HG02870 (cell line): ENCODE data around the gene ENHO.
A peak's percentile ranks its signal among the peaks of the same experiment; 100 is the strongest.

ENCODE experiments used
- ATAC-seq: cut with Tn5 transposase; IDR thresholded peaks from one replicate; pipeline ENCODE4 v1.9.1; 2021; ENCODE audit warnings: mild to moderate bottlenecking, moderate library complexity; ENCODE audit not compliant: unreplicated experiment

The ENHO gene

DNA sequence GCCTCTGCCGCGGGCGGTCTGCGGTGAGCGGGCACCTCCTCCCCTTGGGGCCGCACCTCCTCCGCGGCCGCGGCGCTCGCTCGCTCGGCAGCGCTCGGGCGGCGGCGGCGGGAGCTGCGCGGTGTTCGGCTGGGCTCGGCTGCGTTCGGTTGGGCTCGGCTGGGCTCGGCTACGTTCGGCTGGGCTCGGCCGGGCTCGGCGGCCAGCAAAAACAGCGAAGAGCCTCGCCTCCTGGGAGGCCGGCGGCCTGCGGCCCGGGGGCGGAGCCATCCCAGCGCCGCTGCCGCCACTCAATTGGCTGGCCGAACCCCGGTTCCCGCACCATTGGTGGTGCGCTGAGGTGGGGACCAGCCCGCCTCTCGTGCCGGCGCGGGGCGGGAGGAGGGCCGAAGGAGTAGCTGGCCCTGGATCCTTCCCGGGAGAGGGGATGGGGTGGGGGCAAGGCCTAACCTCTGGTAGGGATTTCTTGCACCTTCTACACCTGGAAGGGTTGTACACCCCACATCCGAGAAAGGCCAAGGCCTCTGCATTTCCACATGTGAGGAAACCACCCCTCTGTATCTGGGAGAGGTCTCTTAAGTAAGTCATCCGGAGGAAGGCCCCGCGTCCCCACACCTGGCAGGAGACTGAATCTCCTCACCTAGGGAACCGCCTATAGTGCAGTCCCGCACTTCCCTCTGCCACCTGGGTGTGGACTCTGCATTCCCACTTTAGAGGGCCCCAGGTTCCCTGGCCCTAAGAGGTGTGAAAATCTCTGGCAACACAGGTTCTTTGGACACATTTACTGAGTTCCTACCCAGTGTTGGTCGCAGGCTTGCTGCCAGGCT, at the start of gene ENHO:
TSS of gene ENHO (minus strand) at position 20 of the 827 bp plus-strand sequence. CDS start 1,295 bp downstream, outside the sequence.
- peak; percentile 87 for ATAC-seq

DNA sequence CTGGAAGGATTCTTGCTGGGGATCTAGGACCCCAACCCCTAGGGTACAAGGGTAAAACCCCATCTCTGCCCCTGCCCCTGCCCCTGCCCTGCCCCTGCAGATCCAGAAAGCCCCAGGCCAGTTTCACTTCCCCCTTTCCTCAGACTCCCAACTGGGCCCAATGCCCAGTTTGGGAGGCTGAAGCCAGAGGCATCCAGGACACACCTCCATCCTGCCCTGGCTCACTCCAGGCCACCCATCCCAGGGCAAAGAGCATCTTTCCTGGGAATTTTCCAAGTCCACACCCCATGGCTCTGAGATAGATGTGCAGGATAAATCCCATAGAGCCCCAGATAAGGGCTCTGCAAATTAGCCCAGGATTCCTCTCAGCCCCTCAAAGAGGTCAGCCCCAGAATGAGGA, 49.3 kb upstream of the ENHO start:
- ATAC-seq: no peak

DNA sequence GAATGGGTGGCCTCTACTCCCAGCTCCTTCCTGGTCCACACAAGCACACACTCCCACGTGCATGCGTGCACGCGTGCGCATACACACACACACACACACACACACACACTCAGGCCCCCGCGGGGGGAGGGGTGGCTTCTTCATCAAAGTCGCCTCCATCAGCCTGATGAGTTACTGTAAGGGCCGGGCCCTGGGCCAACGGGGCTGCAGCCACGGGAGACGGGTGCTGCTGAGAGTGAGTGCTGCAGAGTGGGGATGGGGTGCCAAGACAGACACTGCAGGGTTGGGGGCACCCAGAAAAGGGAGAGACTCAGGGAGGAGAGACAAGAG, 48.7 kb upstream of the ENHO start:
- ATAC-seq: no peak

DNA sequence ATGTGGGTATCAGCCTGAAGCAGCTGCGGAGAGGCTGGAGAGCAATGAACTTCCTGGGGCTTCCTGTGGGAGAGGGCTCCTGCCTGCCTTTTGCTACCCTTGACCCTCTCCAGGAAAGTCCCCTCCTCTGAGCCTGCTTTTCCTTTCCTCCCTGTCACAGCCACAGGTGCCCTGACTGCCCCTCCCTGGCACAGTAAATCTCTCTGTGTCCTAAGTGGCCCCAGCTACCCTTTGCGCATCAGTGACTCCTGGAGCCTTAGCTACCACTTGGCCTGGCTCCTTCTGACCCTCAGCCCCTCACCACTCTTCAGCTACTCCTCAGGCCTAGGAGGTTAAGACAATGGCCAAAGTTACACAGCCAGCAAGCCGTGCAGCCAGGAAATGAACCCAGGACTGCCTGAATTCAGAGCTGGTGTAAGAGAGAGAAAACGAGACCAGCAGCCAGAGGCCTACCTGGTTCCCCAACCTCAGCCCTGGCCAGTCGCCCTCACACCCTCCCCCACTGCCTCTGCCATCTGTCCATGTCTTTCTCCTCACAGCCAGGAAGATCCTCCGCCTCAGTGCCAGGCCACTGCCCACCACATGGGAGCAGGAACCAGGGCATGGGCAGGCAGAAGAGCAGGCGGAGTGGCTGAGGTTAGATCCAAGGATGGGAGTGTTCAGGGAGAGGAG, 48.2 kb upstream of the ENHO start:
- no peak for ATAC-seq

DNA sequence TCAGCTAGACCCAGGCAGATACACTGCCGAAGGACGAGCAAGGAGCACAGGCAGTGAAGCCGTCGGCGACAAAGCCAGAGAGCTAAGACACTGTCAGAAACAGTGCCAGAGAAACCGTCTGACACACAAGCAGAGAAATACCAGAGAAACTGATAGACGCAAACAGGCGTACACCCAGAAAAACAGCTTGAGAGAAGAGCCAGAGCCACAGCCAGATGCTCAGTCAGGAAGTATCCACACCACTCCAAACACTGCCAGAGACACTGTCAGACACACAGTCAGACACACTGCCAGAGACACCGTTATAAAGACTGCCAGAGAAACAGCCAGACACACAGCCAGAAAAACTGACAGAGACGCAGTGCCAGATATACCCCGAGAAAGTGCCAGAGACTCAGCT, 47.6 kb upstream of the ENHO start:
- no peak for ATAC-seq

DNA sequence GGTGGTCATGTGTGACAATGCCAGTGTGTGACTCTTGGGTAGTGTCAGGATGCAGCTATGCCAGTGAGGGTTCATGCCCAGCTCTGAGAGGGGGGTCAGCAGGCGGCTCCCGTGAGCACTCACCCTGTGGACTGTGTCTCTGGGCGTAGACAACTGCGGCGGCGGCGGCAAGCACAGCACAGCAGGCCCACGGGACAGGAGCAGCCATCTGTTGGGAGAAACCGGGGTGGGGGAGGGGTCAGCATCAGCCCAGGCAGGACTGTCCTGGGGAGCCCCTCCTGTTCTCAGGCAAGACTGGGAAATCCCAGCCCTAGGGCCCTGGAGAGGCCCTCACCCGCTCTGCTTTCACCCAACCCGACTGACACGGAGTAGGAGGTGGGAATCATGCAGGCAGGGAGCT, 46.0 kb upstream of the ENHO start:
- ATAC-seq: no peak

DNA sequence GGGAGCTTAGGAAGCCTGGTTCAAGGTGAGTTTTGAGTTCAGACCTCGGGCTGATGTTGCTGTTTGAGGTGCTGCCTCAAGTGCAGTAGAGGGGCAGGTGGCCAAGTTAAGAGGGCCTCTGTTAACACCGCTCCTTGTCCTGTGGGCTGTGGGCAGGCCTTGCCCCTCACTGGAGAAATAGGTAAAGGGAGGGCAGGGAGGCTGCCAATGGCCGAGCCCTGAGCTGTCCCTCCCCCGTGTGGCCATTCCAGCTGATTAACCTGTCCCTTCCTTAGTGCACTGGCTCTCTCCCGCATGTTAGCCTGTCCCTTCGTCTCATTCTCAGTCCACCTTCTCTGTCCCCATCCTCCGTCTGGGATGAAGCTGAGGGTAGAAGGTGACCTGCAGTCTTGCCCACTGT, 45.3 kb upstream of the ENHO start:
- no peak for ATAC-seq

DNA sequence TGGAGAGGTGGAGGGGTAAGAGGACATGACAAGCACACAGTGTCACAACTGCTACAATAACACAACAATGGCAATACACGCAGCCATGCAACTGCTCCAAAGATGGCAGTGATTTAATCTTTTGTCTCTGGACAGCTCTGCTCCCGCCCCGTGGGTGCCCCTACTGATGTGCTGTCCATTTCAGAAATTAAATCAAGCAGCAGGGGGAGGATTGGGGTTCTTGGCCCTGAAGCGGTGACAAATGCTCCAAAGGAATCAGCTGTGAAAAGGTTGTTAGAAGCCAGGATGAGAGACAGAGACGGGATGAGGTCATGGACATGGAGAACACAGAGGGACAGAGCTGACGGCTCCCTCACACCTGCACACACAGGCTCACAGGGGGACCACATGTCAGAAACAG, 44.2 kb upstream of the ENHO start:
- ATAC-seq: no peak

DNA sequence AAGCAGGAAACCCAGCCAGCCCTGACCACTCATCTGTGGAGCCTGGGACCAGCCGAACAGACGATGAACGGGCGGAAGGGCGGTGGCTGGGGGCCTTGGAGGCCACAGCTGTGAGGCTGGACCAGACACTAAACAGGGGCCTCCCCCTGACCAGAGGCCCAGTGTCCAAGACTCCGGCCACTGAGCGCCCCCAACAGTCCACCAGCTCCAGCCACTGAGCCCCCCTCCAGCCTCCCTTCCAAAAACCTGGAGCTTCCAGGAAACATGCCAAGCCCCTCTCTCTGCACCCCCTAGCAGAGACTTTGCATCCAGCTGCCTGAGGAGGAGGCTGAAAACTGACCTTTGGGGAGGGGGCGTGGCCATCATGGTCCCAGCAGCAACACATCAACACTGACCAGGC, 43.5 kb upstream of the ENHO start:
- no peak for ATAC-seq

DNA sequence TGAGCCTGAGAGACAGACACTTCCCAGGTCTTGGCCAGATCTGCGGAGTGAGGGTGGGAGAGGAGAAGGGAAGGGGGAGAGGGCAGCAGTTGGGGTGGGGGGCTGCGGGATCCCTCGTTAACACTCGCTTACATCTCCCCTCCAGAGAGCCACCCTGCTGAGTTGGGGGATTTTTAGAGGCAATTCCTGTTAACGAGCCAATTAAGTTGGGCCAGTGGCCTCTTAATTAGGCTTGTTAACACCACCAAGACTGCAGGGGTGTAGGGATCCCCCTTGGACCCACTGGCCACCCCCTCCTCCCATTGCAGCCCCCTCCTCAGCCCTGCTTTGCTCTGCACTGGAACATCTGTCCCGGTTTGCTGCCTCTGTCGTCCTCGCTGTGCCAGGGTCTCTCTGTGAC, 43.1 kb upstream of the ENHO start:
- no peak for ATAC-seq

DNA sequence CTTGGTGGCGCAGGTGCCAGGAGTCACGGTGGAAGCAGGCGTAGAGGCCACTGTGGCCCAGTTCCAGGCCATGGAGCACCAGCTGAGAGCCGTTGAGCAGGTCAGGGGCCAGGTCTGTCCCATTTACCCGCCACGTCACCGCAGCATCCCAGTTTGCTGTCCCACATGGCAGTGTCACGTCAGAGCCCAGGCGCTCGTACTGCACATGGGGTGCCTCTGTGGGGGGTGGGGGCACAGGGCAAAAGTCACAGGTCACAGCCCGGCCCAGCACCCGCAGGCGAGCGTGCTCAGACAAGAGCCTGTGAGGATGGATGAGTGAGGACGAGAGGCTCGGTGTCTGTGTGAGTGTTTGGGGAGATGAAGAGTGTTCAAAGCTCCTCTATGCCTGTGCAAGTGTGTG, 41.8 kb upstream of the ENHO start:
- no peak for ATAC-seq

DNA sequence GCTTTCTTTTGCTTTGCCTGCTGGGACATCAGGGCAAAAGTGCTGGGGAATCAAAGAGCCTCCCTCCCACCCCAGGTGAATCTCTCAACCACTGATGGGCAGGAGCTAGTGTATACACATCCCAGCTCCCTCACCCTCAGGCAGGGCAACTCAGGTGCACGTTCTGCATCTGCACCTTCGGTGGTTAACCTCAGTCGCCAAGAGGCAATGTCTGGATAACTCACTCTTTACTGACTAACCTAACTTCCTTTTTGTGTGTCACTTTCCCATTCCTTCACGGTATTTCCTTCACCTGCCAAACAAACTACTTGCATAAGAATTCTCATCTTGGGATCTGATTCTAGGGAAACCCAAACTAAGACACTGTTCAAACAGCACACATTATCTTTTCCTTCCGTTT, 40.5 kb upstream of the ENHO start:
- no peak for ATAC-seq

DNA sequence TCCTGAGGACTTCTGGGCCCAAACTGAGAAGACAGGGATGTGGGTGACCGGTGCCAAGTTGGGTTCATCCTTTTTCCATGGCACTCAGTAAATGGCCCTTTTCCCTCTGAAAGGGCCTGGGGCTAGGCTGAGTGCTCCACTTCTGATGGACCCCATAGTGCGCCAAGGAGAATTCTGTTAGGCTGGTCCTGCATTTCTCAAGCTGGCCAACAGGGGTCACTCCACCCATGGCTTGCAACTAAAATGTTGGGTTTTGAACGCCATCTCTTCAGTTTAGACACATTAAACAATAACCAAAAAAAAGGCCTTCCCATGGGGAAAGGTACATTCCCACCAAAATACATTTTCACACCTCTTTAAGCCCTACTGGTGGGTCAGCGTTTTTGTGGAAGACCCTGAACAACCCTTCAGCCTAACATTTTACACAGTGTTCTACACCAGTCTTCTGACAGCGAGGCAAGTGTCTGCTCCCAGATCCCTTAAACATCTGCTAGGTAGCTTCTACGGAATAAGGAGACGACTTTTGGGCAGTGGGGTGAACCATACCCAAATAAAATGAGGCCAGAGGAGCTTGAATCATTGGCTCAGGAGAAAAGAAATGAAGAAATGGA, 39.5 kb upstream of the ENHO start:
- no peak for ATAC-seq

DNA sequence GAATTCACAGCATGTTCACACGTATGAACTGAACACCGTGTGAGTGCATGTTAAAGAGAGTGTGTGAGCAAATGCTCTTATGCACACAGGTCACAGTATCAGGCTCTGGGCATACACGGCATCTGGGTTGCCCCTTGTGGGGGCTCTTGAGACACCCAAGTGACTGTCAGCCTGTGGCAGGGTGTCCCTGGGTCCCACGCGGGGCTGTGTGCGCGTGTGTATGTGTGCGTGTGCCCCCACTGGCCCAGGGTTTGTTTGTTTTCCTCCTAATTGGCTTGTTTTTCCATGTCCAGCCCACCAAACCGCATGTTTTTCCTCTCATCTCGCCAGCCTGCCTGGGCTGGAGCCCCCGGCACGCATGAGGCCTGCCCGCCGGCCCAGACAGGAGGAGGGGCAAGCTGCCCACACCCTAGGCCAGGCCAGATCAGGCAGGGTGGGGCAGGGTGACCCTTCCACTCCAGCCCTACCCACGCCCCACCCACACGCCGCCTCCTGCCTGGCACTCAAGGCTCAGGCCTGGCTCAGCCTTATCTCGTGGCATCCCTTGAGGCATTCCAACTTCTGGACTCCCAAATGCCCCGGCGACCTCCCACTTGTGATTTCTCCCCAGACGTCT, 37.9 kb upstream of the ENHO start:
- no peak for ATAC-seq

DNA sequence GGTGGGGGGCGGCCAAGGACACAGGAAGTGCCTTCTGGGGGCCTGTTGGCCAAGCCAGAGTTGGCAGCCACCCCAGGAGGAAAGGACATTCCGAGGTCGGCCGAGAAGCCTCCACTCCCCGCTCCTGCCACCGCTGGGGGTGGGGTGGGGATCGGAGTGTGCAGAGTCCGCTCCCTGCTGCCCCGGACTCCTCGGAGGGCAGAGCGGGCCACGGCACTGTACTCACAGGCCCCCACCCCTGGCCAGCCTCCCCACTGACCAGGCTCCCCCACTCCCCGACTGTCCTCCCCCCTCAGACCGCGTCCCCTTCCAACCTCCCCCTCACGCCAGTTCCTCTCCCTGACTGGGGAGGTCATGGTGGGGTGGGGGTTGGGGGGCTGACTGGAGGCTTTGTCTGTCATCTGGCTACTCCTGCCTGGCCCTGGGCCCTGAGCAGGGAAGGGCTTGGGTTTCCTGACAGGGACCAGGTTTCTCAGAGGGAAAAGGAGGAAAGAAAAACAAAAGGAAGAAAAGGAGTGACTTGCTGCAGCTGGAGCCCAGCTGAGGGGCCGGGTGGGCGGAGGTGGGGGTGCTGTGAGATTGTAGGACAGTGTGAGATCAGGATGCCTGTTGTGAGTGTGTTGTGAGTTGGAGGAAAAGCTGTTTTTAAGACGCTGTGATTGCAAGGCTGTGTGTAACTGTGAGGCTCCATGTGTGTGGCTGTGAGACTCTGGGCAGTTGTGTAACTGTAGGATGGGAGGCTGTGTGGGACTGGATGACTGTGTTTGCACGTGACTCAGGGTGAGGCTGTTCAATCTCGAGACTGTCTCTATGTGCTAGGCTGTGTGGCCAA, 37.0 kb upstream of the ENHO start:
- ATAC-seq: no peak

DNA sequence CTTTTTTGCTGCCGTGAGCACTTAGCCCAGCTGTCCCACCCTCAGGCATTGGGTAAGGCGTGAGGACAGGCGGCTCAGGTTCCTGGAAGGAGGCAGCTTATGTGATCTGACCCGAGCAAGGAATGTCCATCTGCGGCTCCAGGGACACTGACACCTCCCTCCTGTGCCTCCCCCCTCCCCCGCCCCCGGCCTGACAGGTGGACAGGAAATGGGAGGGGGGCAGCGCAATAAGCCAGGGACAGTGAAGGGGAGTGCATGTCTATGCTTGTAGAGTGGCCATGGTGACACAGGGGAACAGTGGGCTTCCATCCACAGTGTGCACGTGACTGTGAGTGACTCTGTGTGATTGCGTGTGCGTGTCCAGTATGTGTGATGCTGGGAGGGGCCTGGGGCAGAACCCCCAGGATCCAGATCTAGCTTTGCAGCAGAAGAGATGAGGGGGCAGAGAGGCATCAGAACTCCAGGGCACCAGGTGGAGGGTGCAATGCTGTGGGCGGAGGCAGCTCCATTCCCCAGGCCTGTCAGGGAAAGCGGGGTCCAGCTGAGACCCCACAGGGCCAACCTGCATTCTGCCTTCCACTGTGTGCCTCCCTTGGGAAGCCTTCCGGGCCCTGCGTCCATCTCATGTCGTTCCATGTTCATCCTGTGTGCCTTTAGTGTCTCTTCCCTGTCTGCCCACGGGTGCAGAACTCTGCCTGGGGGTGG, 36.3 kb upstream of the ENHO start:
- ATAC-seq: no peak

DNA sequence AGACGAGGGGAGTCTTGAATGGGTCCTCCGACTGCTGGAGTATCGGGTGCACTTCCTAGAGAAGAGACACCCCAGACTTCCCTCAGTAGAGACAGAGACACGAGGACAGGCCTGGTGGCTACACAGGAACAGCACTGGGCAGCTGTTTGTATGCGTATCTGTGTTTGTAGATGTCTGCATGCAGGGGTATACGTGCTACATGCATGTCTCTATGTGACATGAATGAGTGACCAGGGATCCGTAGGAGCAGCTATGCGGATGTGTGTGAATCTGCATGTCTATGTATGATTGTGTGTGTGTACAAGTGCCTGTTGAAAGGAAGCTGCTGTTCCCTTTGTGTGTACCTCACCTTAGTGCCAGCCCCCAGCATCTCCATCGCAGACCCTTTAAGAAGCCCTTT, 35.6 kb upstream of the ENHO start:
- no peak for ATAC-seq

DNA sequence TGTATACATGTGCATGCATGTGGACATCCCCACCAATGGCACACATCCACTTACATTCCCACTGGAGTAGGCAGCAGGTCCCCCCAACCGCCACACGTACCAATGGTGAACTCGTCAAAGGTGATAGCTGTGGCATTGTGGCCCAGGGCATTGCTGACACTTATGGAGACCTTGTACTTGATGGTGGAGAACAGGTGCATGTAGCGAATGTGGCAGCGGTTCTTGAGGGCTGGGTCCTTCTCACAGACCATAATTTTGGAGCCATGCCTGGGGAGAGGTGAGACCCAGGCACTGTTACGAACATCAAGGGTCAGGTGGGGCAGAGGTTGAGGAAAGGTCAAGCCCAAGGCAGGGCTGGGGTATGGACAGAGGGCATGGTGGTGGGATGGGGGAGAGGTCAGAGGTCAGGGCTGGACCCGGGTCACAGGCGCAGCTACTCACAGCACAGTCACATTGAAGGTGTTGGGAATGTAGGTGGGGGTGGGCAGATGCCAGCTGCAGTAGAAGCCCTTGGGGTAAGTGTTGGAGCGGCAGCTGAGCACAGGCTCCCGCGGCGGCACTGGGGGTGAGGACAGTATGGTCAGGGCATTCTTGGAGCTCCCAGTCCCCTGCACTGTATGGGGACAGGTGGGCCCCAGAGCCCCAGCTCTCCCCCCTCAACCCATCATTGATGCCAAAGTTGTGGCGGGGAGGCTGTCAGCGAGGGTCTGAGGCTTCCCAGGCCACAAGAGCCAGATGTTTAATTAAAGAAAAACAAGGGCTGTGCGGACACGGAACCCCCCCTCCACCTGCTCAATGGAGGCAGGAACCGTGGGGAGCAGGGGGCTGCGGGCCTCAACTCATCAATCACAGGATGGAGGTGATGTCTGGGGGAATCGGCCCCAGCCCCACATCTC, 34.9 kb upstream of the ENHO start:
- ATAC-seq: no peak

DNA sequence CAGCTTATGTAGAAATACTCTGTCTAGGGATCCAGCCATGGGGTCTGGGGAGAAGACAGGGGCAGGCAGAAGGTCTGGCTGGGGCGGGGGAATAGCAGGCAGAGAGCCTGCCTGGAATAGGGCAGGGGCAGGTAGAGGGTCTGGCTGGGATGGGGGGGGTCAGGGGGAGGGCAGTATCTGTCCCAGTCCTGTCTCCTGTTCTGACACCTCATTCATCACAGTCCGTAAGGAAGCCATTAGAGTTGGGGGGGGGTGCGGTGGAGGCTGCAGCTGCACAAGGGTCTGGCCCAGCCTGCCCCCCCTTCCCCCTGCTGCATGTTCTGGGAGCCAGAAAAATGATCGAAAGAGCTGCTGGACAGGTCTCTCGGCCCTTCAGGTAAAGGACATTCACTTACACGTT, 34.2 kb upstream of the ENHO start:
- no peak for ATAC-seq
